ENCODE data around the gene DUSP14.

DNA sequence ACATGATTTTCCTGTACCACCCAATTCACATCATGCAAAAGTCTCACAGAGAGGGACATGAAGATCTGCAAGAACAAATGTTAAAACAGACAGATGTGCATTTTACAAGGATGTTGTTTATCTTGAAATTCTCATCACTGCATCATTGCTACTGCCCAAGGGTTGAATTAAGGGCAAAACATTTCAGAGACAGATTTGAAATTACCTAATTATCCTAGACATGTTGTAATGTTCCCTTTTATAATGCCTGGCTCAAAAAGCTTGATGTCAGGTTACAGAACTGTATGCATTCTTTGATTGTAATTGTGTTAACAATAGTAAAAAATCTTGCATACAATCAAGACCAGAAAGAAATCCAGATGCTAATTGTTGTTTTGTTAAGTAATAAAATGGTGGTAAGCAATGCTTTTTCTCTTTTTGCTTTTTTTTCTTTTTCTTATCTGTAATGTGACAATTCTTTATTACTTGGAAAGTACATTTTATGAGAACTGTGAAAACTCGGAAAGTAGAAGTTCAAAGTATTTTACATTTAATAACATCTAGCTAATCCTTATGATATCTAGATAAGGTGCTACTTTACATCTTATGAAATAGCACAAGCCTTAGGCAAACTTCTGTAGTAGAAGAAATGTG lies 3.6 kb upstream of the DUSP14 start:
- TF ChIP-seq POLR2A (IDR thresholded peaks at IDR 0.05; ENCODE audit: control extremely low read depth in 1 of 2, low read depth in 2 of 2, low read length in 2 of 2) (no peak), JUN (IDR thresholded peaks at IDR 0.05; ENCODE audit: low read depth, low read length) (no peak), EZH2 (IDR thresholded peaks at IDR 0.05; ENCODE audit: low read depth, low read length, severe bottlenecking) (no peak), HDAC6 (IDR thresholded peaks at IDR 0.05; ENCODE audit: low read depth, low read length) (no peak), RXRA (IDR thresholded peaks at IDR 0.05; ENCODE audit: insufficient read depth, low read depth, low read length) (no peak), SIX5 (IDR thresholded peaks at IDR 0.05; ENCODE audit: low read depth, low read length) (no peak), SUZ12 (IDR thresholded peaks at IDR 0.05; ENCODE audit: low read length) (no peak)
- TF ChIP-seq, protein P1, sequence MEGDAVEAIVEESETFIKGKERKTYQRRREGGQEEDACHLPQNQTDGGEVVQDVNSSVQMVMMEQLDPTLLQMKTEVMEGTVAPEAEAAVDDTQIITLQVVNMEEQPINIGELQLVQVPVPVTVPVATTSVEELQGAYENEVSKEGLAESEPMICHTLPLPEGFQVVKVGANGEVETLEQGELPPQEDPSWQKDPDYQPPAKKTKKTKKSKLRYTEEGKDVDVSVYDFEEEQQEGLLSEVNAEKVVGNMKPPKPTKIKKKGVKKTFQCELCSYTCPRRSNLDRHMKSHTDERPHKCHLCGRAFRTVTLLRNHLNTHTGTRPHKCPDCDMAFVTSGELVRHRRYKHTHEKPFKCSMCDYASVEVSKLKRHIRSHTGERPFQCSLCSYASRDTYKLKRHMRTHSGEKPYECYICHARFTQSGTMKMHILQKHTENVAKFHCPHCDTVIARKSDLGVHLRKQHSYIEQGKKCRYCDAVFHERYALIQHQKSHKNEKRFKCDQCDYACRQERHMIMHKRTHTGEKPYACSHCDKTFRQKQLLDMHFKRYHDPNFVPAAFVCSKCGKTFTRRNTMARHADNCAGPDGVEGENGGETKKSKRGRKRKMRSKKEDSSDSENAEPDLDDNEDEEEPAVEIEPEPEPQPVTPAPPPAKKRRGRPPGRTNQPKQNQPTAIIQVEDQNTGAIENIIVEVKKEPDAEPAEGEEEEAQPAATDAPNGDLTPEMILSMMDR (IDR thresholded peaks at IDR 0.05; ENCODE audit: control extremely low read depth in 1 of 3, insufficient read depth in 1 of 3, low read depth in 1 of 3, low read length in 3 of 3): no peak
